HG02610 (cell line): ENCODE results near the gene SLC9A6.
"Not testable (repeated sequence)": the region's sequence is repeated elsewhere in the genome, so short reads cannot be mapped to it uniquely, and the experiment has no call there.

Experiments used
- ATAC-seq: cut with Tn5 transposase; IDR thresholded peaks from one replicate; pipeline ENCODE4 v1.9.1; 2021; ENCODE audit warnings: mild to moderate bottlenecking, moderate library complexity; ENCODE audit not compliant: unreplicated experiment

Gene SLC9A6

DNA sequence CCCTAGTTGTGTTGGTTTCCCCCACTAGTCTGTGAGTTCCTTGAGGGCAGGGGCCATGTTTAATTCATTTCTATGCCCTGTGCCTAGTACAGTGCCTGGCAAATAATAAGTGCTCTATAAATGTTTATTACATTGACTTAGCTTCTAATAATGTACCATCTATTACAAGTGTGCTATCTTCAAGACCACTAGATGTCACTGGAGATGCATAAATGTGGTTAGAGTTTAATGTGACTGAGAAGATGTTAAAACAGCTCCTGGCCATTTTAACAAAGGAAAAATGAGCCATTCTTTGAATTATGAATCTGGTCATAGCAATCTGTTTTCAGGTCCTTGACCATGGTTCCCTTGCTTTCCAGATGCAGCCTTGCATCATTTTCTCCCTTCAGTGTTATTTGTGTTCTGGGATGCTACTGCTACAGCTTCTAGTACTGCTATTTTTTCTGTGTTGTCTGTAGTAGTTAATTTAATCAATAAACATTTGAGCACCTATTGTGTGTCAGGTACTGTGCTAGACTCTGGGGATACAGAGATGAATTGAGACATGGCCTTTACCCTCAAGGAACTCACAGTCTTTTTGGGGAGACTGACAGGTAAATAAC, 43.2 kb downstream of the SLC9A6 start:
- ATAC-seq, result no peak

- ATAC-seq, result no peak
Observed at GRCh38 chrX:136029766-136030165, 44.5 kb downstream of the SLC9A6 start.

GRCh38 chrX:136030303-136031191, 45.3 kb downstream of the SLC9A6 start:
- no peak for ATAC-seq

DNA sequence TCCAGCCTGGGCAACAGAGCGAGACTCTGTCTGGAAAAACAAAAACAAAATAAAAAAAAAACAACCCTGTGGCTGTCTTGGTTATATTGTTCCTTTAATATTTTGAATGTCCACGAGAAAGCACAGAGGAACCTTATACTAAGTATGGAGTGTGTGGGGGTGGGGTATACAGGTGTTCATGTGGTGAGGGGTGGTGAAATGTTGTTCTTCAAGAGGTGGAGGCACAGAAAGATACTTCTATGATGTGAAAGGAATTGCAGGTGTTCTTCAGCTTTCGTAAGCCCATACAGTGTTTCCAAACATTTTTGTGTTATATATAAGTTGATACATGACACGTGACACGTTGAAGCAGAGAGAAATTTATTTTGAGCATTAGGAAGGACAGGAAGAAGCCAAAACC, 46.4 kb downstream of the SLC9A6 start:
- ATAC-seq, result no peak

- no peak for ATAC-seq
Observed at GRCh38 chrX:136032370-136032769, 47.1 kb downstream of the SLC9A6 start.

GRCh38 chrX:136034668-136035067, 49.4 kb downstream of the SLC9A6 start:
- no peak for ATAC-seq

DNA sequence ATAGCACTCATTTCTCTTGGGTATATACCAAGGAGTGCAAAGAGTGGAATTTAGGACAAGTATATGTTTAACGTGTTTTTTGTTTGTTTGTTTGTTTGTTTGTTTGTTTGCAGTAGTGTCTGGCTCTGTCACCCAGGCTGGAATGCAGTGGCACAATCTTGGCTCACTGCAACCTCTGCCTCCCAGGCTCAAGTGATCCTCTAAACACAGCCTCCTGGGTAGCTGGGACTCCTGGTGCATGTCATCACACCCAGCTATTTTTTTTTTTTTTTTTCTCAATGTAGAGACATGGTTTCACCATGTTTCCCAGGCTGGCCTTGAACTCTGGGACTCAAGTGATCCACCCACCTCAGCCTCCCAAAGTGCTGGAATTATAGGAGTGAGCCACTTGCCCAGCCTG, 50.4 kb downstream of the SLC9A6 start:
- ATAC-seq, result no peak

DNA sequence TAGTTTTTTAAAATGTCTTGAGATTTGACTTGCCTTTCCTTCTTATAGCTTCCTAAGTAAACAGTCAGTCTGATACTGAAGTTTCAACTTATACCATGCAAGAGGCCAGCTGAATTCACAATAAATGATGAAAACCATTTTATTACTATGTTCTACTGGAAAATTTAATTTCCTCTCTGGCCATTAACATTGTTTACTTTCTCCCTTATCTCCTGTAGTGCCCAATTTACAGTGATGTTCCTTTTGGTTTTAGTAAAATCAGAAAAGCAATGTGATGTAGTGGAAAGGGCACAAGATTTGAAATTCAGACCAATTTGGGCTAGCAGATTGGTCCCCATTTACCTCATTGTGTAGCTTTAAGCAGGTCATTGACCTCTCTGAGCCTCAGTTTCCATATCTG, 54.2 kb downstream of the SLC9A6 start:
- no peak for ATAC-seq

DNA sequence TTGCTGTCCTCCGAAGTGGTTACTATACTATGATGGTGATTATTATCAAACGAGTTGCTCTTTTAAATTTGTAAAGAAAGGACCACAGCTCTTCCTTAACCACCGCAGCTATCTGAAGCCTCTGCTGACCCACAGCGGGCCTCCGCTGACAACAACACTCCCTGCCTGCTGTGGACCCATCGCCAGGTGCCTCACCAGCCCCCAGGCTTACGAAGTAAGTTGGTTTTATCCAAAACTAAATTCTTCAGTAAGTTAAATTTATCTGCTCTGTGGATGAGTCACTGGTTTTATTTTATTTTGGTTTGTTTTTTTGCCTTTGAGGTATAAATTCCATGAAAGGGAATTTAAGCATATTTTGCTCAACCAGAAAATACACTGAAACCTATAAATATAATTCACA, 54.7 kb downstream of the SLC9A6 start:
- ATAC-seq, result no peak

DNA sequence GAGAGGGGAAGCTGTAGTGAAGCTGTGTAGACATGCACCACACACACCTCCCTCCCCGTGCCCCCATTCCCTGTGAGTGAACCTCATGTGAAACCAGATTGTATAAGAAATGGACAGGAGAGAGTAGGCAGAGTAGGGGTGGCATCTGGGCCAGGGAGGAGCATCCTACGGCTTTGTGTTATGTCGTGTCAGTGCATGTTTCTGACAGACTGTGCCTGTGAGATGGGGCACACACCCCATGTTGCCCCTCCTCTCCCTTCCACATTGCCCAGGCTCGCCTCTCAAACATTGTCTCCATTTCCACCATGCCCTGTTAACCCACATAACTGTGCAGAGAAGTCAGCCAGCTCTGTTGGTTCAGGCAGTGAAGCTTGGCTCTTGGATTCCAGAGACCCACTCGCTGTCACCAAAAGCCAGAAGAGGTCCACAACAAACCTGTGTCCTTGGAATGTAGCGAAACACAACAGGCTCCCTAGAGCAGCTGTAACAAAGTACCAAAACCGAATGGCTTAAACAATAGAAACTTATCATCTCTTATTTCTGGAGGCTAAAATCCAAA, 56.1 kb downstream of the SLC9A6 start:
- ATAC-seq, result no peak

DNA sequence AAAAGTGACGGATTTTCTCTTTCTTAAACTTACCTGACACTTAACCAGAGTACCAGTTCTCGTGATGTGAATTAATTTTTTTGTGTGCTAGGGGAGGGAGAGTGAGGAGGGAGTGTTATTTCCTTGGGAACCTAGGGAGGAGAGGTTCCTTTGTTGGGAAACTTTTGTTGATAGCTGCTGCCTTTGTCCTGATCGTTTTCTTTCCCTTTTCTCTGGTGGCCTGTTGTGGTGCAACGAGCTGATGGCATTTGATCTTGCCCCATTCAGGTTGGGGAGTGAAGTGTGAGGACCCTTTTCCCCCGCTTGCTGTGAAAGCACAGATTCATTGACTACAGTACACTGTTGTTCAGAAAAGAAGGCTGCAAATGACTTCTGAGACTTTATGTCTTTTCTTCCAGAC, 59.8 kb downstream of the SLC9A6 start:
- no peak for ATAC-seq

GRCh38 chrX:136046295-136047015, 61.2 kb downstream of the SLC9A6 start:
- ATAC-seq, result no peak

DNA sequence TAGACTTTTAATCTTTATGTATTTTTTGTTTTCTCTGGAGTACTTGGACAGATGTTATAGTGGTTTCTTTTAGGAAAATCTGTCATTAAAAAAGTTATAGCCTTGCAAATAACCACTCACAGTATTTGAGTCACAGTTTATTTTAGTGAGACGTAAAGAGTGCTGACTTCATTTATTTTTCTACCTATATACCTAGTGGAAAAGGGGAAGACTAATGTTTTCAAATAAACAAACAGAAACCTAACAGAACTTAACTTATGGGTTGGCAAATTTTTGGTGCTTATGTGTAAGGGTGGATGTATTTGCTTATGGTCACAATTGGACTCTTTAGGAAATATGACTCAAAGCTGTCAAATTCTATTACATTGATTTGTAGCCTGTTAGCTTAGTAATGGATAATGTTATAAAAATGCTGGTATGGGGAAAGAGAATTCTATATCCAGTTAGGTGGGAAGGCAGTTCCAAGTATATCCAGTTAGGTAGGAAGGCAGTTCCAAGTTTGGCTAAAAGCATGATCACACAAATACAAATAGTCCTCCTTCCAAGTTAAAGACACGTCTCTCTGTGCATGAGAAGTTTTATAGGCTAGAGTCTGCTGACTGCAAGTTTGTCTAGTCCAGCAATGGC, 61.9 kb downstream of the SLC9A6 start:
- ATAC-seq, result no peak

DNA sequence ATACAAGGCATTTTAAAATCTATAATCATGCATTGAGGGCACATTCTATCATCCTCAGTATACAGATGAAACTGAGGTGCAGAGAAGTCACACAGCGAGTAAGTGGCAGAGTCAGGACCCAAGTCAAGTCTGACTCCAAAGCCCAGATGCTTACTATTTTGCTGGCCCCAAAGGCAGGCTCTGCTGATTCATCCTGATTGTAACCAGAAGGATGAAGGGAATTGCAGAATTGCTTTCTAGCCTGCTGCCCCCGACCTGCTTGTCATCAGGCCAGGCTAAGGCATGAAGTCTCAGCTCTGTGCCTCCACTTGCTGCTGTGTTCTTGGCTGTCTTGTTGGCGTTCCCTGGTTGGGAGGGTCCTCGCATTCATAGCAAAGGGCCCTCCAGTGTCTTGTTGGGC, 62.7 kb downstream of the SLC9A6 start:
- no peak for ATAC-seq

DNA sequence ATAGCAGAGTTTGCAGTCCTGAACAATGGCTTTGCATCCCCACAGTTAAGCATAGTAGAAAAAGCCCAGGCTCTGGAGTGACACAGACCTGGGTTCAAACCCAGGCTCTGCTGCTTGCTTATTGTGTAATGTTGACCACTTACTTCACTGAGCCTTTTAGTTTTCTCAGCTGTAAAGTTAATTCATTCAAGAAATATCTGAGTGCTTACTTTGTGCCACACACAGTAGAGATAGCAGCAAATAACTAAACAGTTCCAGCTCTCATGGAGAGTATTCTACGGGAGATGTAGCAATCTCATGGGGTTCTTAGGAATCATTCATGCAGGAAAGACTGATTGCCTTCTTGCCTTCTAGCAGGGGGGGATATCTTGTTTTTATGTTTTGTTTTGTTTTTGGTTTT, 63.2 kb downstream of the SLC9A6 start:
- ATAC-seq, result no peak

- ATAC-seq, result no peak
Observed at GRCh38 chrX:136049608-136050007, 64.4 kb downstream of the SLC9A6 start.

- ATAC-seq, result not testable (repeated sequence)
Observed at GRCh38 chrX:136050875-136051274, 65.6 kb downstream of the SLC9A6 start.

DNA sequence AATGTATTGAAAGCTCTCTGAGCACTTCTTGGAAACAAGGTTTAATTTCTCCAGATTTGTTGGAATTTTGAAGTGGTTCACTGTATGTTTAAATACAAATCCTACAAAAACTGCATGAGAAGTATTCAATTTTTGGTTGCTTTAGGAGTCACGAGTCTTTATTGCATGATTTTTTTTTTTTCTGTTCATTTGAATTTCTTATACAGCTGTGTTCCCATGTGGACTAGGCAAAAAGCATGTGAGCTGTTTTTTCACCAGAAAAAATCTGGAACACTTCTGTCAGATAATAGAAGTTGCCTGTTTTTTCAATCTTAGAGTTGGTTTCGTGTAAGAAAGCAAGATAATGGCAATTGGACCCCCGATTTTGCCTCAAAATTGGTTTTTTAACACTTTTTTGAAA, 66.4 kb downstream of the SLC9A6 start:
- no peak for ATAC-seq

GRCh38 chrX:136055651-136056221, 70.5 kb downstream of the SLC9A6 start:
- ATAC-seq, result no peak

GRCh38 chrX:136057567-136057966, 72.3 kb downstream of the SLC9A6 start:
- no peak for ATAC-seq

DNA sequence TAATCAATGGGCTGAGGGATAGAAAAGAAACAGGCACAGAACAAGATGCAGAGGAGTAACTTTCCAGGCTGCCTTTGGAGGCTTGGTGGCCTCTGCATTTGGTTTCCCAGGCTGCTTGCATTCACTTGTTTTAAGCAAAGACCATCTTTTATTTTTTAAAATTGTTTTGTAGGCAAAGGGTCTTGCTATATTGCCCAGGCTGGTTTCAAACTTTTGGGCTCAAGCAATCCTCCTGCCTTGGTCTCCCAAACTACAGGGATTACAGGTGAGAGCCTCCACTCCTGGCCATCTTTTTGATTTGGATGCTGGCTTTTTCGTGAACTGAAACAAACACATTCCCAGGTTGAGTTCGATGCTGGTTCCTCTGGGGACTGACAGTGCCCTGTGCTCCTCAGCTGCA, 74.1 kb downstream of the SLC9A6 start:
- ATAC-seq, result no peak
